Neural cell (in vitro differentiated cells): ENCODE measurements around the gene GOLGA6L26.
"Not testable (repeated sequence)": the region's sequence is repeated elsewhere in the genome, so short reads cannot be mapped to it uniquely, and the experiment has no call there.

ENCODE experiments used
- EZH2 ChIP-seq: fragments of 200-600, 300-800 bp; shearing (Covaris generic), sonication (generic); IDR thresholded peaks from 2 replicates; pipeline ENCODE4 v1.6.1; 2014; ENCODE audit warnings: antibody characterized with exemption, low read length, borderline replicate concordance, mild to moderate bottlenecking; ENCODE audit not compliant: insufficient read depth, poor library complexity, severe bottlenecking
- MXI1 ChIP-seq: fragments of 450-650 bp; conservative IDR thresholded peaks from 2 replicates; pipeline ENCODE4 v1.6.1; 2014; ENCODE audit warnings: antibody characterized with exemption, mild to moderate bottlenecking; ENCODE audit not compliant: poor library complexity, severe bottlenecking
- POLR2AphosphoS5 ChIP-seq: IDR thresholded peaks from 2 replicates; pipeline ENCODE4 v1.6.1; 2012
- RAD21 ChIP-seq: fragments of 450-650 bp; conservative IDR thresholded peaks from 2 replicates; pipeline ENCODE4 v1.6.1; 2014; ENCODE audit warnings: antibody characterized with exemption, mild to moderate bottlenecking, moderate library complexity
- REST ChIP-seq: IDR thresholded peaks from 2 replicates; pipeline ENCODE4 v1.6.1; 2012; ENCODE audit warnings: borderline replicate concordance
- SMC3 ChIP-seq: fragments of 450-650 bp; conservative IDR thresholded peaks from 2 replicates; pipeline ENCODE4 v1.6.1; 2014; ENCODE audit warnings: antibody characterized with exemption, mild to moderate bottlenecking, moderate library complexity; ENCODE audit not compliant: poor library complexity
- TF ChIP-seq, protein P1 (sequence below): fragments of 450-650 bp; IDR thresholded peaks from 2 replicates; pipeline ENCODE4 v1.5.1; 2014; ENCODE audit warnings: antibody characterized with exemption, mild to moderate bottlenecking, moderate library complexity; ENCODE audit not compliant: poor library complexity, severe bottlenecking

DNA sequence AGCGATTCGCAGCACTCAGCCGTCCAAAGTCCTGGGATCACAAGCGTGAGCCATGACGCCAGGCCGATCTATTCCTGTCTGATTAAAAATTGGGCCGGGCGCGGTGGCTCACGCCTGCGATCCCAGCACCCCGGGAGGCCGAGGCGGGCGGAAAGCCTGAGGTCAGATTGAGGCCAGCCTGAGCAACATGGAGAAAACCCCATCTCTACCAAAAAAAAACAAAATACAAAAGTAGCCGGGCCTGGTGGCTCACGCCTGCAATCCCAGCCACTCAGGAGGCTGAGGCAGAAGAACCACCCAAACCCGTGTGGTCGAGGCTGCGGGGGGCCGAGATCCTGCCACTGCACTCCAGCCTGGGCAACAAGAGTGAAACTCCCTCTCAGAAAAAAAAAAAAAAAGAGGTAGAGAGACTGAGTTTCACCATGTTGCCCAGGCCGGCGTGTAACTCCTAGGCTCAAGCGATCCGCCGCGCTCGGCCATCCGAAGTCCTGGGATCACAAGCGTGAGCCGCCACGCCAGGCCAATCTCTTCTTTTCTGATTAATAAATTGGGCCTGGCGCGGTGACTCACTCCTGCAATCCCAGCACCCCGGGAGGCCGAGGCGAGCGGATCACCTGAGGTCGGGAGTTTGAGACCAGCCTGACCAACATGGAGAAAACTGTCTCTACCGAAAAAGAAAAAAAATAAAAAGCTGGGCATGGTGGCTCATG, 39.0 kb upstream of the GOLGA6L26 start:
- TF ChIP-seq, protein P1, sequence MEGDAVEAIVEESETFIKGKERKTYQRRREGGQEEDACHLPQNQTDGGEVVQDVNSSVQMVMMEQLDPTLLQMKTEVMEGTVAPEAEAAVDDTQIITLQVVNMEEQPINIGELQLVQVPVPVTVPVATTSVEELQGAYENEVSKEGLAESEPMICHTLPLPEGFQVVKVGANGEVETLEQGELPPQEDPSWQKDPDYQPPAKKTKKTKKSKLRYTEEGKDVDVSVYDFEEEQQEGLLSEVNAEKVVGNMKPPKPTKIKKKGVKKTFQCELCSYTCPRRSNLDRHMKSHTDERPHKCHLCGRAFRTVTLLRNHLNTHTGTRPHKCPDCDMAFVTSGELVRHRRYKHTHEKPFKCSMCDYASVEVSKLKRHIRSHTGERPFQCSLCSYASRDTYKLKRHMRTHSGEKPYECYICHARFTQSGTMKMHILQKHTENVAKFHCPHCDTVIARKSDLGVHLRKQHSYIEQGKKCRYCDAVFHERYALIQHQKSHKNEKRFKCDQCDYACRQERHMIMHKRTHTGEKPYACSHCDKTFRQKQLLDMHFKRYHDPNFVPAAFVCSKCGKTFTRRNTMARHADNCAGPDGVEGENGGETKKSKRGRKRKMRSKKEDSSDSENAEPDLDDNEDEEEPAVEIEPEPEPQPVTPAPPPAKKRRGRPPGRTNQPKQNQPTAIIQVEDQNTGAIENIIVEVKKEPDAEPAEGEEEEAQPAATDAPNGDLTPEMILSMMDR = not testable (repeated sequence)
- TF ChIP-seq POLR2AphosphoS5, EZH2, MXI1, REST, RAD21, SMC3: not testable (repeated sequence)
